GM18508 (cell line): ENCODE results near the gene DNAJC17.

Experiments used
- ATAC-seq: cut with Tn5 transposase; IDR thresholded peaks from one replicate; pipeline ENCODE4 v1.9.1; 2021; ENCODE audit warnings: moderate number of reproducible peaks; ENCODE audit not compliant: insufficient read depth, unreplicated experiment

Gene DNAJC17

DNA sequence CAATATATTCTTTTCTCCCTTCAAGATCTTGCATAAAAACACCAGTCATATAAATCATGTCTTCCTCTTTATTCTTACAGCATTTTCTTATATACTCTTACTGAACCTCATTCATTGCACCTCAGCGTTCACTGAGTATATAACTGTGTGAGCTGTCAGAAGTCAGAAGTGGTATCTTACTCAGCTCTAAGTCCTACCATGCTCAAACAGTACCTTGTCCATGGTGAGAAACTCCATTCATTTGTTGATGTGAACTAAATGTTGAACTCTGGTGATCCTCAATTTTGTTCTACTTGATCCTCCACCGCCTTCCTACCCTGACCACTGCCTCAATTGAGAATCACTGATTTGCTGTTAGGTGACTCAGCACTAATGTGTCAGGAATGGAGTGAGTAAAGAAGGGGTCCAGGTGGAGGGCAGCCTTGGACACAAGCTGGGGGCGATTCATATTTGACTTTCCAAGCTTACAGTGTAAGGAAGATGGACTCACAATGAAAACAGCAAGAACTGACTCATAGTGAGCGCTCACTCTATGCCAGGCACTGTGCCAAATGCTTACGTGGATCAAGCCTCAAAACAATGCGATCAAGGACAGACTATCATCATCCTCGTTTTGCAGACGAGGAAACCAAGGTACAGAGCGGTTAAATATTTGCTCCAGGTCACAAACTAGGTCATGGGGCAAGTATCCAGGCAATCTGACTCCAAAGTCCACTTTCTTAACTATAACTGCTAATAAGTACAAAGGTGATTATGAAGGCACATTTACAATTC, 13.9 kb downstream of the DNAJC17 start:
- no peak for ATAC-seq

DNA sequence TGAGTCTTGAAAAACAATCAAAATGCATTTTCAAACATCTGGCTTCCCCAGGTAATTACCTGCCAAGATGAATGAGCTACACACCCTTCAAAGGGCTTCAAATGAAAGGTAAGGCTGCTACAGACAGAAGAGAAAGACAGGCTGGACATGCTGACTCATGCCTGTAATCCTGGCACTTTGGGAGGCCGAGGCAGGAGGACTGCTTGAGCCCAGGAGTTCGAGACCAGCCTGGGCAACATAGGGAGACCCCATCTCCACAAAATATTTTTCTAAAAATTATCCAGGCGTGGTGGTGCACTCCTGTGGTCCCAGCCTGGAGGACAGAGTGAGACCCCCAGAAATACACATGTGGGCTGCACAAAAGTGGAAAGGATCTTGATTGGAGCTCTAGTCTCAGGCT, 14.9 kb downstream of the DNAJC17 start:
- ATAC-seq = no peak

DNA sequence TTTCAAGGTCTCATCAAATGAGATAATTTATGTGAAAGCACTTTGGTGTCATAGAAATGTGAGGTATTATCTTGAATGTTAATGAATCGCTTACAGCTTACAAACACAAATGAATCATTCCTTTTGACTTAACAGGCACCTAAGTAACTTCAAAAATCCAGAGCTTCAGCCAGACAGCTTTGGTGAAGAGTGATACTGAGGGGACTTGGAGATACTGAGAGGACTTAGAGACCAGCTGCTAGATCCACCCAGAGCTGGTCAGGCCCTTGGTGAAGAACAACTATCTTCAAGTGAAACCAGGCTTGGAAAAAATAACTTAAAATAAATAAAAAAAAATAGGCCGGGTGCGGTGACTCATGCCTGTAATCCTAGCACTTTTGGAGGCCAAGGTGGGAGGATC, 16.6 kb downstream of the DNAJC17 start:
- no peak for ATAC-seq

DNA sequence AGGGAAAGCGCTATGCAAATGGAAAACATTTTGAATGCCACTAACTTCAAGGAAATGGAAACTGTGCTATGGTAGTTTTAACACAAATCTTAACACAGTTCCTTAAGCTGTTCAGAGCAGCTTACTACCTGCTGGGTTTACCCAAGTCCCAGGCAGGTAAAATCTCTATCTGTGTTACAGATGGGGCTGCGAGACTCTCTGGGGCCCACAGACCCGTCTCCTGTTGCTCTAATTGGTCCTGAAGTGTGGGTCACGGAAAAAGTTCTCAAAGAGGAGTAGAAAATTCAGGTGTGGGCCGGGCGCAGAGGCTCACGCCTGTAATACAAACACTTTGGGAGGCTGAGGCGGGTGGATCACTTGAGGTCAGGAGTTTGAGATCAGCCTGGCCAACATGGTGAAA, 17.3 kb downstream of the DNAJC17 start:
- no peak for ATAC-seq

DNA sequence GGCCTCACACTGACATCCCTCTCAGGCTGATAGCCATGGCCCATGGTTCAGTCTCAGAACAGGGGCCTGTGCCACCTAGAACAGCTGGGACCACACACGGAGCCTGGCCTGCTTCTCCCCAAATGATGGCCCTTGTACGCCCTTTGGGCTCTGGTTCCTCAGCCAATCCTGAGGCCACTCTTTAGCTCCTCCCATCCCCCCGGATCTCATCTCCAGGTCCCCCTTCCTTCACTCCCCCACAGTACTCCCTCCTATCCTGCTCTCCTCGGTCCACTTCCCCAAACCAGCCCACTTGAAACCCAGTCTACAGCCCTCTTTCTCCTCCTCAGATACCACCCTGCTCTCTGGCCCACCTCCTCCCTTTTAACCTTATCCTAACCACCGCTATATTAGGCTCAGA, 18.2 kb downstream of the DNAJC17 start:
- ATAC-seq = no peak

DNA sequence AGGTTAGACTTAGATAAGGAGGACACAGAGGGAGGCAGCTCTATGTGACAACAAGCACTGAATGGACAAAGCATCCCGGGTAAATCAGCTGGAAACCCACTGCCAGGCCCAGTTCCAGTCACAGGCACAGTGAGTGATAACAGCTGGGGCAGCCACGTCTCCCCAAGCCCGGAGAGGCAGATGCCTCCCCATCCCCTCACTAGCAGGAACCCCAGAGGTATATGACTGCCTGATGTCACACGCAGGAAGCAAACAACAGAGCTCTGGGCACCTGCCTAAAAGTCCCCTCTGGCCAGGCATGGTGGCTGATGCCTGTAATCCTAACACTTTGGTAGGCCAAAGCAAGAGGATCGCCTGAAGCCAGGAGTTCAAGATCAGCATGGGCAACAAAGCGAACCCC, 19.3 kb downstream of the DNAJC17 start:
- no peak for ATAC-seq

DNA sequence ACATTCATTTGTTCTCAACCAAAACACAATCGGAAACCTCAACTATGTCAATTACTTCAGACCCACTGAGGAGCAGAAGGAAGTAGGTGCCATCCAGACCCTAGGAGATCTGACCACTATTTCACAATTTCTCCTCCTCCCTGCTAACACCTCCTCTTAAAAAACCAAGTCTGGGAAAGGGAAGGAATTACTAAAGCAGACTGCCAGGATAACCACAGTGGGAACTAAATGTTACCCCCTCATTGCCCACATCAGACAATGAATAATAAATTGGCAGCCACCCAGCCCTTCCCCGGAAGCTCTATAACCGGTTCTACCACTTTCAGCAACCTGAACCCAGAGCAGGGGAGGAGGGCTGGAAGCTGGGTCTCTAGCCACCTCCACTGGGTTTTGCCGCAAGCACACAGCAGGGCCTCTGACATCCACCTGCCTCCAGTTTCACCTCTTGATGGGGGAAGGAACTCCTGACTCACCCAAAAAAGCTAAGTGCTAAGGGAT, 19.9 kb downstream of the DNAJC17 start:
- no peak for ATAC-seq

DNA sequence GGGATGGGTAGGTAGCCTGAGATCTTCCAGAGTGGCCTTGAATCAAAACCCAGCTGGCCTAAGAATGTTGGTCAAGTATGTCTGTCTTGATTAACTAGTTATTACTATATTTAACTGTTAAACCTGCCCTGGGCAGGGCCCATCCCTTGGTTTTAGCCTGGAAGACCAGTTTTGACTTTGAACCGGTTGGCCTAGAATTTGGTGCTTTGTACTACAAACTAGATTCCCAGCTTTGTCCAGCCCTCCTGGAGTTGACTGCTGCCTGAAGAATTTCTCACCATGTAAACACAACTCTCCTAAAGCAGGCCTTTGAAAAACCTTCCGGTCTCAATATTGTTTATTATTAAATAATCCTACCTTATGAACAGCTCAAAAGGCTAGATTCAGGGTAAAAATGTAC, 21.5 kb downstream of the DNAJC17 start:
- no peak for ATAC-seq

DNA sequence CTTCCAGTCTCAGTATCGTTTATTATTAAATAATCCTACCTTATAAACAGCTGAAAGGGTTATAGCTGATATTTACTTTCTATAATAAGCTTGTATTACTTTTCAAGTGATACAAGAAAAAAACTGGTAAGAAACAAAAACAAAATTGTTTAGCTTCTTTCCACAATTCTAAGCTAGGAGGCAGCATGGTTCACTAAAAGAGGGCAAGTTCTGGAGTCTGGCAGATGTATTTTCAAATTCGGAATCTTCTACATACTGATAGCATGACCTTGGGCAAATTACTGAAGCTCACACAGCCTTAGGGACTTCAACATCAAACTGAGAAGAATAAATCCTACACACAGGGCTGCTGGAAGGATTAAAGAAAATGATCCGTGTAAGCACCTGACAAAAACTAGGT, 22.1 kb downstream of the DNAJC17 start:
- no peak for ATAC-seq

DNA sequence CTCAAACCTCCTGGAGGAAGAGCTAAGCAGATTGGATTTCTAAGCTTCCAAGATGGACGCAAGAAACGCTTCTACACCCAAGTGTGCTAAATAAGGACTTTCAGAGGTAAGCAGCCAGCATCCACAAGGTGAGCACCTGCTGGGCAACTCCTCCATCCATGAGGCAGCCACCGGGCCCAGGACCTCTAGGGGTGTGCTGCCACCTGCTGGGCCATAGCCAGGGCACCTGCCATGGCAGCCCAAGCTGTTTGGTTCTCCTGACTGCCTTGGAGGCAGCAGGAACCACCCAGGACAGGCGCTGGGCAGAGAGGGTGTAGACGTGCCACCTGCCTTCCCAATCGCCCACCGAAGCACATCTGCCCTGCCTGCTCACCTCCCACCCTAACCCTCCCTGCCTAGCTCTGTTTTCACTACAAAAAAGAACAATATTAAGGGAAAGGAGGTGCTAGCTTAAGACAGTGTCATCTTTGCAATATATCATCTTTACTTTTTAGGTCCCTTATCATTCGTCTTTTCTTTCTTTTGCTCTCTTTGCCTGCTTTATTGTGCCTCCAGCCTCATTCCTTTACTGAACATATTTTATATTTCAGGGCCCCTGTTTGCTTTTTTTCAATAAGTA, 24.6 kb downstream of the DNAJC17 start:
- ATAC-seq = no peak

DNA sequence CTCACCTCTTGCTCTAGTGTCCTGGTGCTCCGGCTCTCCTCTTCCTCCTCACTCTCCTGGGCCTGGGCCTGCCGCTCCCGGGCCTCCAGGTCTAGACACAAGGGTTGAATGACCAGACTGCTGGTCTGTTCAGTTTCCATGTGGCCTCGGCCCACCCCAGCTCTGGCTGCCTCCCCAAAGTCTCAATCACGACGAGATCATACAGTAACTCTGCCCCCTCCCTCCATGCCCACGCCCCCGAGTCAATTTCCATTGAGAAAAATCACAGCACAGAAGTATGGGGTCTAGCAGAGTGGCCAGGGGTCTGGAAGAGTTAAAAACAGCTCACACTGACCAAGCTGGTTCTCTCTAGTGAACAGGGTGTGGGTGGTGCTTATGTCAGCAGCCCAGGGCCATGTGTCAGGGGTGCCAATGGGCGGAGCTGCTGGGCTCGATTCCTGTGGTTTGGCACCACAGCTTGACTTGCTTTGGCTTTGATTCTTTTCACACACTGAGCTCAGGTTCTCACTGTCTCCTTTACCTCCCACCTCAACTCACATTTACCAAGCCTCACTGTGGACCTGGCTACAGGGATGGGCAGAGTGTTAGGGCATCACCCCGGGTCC, 30.6 kb downstream of the DNAJC17 start:
- no peak for ATAC-seq

DNA sequence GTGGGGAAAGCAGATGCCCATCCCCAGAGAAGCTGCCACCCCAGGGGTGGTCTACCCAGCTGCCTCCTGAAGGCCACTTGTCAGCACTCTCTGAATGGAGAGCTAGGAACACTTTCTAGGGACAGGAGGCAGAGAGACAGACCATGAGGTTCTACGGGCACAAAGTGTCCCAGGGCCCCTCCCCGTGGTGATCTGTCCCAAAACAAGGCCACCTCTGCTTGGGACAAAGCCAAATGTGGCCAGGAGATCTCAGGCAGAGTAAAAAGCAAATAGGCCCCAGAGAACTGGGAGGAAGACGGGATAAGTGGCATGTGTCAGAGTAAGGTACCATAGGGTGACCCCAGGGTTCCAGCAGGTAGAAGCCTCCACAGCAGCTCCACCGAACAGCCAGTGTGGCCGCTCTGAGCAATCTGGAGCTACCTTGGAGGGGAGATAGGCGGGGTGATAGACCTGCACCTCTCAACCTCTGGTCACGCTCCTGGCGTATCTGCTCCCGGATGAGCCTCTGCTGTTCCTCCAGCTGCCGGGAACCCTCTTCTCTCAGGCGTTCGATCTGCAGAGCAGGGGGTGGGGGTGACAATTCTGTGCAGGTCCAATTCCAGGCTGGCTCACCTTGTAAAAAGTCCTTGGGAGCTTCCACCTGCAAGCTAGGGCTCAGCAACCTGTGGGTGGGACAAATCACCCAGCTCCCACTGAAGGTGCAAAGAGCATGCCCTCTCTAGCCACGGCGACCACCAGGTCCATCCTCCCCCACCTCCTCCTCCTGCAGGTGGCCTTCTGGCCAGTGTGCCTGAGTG, 31.3 kb downstream of the DNAJC17 start:
- no peak for ATAC-seq

DNA sequence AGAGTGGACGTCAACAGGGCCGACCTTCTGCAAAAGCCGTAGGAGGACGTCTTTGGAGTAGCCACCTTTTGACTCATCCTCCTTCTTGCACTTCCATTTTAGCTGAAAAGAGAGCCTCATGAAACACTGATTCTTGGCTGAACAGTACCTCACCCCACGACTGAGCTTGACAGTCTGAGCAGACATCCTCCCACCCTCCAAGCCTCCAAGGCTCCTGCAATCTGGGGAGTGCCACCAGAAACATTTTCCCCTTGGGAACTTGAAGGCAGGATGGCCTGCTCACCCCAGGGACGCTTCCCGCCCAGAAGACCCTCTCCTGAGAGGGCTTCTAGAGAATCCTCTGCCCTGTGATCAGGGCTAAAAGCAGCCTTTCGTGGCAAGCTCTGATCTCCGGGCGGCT, 32.3 kb downstream of the DNAJC17 start:
- no peak for ATAC-seq

DNA sequence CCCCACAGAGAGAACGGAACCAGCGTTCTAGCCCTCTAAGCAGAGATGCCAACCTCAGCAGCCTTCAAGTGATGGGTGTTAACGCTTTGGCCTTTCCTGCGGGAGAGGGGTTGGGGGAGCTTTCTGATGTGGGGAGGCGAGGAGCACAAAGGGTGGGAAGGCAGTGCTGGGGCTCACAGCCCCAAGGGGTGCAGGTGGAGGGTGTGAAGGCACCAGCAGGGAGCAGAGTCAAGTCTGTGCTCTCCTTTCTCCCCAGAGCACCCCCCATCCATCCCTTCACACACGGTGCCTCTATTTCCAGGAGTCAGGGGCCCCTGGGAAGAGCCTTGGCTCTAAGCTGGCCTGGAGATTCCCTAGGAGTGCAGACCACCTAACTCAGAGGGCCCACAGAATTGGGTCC, 33.4 kb downstream of the DNAJC17 start:
- ATAC-seq = no peak

DNA sequence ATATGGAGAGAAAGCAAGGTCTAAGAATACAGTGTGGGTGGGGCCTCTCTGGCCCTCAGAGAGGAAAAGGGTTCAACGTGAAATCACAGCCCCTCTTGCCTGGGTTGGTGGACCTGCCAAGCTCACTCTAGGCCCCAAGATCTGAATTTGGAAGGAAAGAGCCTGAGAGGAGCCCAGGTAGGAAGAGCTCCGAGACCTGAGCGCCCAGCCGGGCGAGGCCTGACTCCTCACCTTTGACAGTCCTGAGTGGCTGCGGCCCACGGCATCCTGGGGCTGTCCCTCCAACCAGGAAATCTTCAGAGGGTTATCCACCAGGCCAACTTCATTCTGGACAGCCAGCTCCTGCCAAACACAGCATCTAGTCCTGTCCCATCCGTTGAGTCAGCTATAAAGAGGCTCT, 33.8 kb downstream of the DNAJC17 start:
- no peak for ATAC-seq

DNA sequence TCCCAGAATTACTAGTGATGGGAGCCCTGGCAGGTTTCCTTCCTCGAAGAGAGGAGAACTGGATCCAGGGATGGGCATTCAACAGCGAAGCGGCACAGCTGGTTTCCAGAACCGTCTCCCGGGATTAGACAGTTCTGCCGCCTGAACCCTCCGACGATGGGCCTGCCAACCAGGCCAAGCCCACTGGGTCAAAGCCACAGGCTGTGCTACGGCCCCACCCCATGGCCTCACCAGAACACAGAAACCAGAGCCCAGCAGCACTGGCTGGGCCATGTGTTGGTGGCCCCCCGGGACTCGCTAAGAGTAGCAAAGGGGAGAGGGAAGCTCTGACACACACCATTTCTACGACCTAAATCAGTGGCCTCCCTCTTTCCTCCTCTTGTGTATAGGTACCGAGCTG, 35.3 kb downstream of the DNAJC17 start:
- no peak for ATAC-seq

DNA sequence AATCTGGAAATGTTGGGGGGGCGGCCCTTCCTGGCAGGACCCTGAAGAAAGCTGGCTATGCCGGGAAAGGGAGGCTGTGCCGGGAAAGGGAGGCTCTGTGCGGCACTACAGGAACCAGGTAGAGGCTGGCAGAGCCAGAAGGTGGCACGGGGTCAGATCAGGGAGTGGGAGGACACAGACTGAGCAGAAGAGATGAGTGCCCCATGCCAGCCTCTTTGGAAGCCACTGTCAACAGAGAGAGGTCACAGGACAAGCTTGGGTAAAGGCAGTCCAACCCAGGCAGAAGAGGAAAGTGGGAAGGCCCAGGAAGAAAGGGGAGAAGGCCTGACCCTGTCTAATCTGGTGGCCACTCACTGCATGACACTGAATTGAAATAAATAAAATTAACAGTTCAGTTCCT, 36.0 kb downstream of the DNAJC17 start:
- no peak for ATAC-seq

DNA sequence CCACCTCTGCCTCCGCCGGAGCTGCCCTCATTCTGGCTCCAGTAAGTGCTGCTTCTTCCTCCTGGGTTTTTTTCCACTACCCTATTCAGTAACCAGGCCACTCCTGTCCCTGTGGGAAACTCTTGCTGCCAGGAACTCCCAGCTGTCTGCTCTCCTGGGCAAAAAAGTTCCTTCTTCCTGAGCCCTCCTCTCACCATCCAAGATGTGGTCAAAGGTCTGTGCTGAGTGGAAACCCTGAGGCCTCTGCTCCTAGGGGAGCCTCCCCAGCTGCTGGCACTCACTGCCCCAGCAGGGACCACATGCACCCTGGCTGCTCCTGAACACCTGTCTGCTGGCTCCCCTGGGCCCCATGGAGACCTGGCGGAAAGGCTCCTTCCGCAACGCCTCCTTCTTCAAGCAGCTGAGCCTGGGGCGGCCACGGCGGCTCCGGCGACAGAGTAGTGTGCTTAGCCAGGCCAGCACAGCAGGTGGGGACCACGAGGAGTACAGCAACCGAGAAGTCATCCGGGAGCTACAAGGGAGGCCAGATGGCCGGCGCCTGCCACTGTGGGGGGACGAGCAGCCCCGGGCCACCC, 37.0 kb downstream of the DNAJC17 start:
- no peak for ATAC-seq

DNA sequence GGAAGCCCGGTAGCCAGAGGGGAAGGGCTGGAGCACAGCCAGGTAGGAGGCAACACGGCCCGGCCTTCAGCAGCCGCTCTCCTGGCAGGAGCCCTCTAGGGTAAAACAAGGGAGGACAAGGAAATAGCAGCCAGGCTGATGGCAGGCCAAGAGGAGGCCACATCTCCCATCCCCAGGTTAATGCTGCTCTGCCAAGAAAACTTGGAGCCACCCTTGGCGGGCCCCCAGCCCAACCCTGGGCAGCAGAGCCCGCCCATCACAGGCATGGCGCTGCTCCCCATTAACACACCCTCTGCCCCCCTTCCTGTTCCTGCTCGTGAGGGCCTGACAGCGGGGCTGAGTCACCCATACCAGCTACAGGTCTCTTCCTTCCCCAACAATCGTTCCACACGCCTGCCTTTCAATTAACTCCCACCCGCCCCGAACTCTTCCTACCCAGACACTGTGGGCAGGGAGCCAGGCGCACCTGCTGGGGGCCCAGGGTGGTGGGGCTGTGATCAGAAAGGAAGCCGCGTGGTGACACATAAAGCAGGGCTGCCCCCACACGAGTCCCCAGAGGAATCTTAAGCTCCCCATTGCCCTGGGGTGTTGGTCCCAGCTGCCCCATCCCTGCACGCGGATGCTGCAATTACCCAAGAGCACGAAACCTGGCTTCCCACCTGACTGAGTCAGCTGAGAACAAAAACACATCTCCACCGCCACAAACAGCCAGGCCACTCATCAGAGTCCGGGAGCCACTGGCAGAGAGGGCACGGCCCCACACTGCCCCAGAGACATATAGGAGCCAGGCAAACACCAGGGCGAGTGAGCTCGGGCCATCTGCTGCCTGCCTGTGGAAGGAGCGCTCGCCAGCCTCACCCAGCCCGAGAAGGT, 37.8 kb downstream of the DNAJC17 start, which contains the start of gene C15orf62:
TSS of gene C15orf62 (plus strand) at position 707 of the 873 bp plus-strand sequence. CDS start 516 bp downstream, outside the sequence.
- ATAC-seq = no peak
